Brain microvascular endothelial cell (primary cell): ENCODE data around the gene ACAA2.

ENCODE experiments used
- DNase-seq: peaks from one replicate; pipeline ENCODE4 v3.0.0-alpha.2; 2020
- H3K27ac ChIP-seq: fragments of 250-450 bp; sonication (Bioruptor Pico); 2 replicates; pipeline ENCODE4 v1.5.1; 2020; ENCODE audit warnings: mild to moderate bottlenecking, moderate library complexity
- H3K27me3 ChIP-seq: fragments of 250-450 bp; sonication (Bioruptor Pico); replicated peaks from 2 replicates; pipeline ENCODE4 v1.5.1; 2020; ENCODE audit warnings: mild to moderate bottlenecking
- H3K36me3 ChIP-seq: fragments of 250-450 bp; sonication (Bioruptor Pico); replicated peaks from 2 replicates; pipeline ENCODE4 v1.5.1; 2020; ENCODE audit warnings: mild to moderate bottlenecking
- H3K4me3 ChIP-seq: 2 replicates; pipeline ENCODE4 v1.5.1; 2011; ENCODE audit warnings: low read depth, mild to moderate bottlenecking, control low read depth, low read length, moderate library complexity
- CTCF ChIP-seq: IDR thresholded peaks from 2 replicates; pipeline ENCODE4 v1.5.1; 2011; ENCODE audit warnings: low read depth, mild to moderate bottlenecking, moderate library complexity, low read length, control low read depth, inconsistent platforms; ENCODE audit errors: missing control alignments
- in situ Hi-C: cut with HindIII; loops from 2 replicates; pipeline ENCODE4 v1.10.0; 2017; ENCODE audit warnings: low sequenced_read_pairs, low pct_ligation_motif_present

ACAA2 gene

GRCh38 chr18:49846718-49847470 lies 33.6 kb upstream of the ACAA2 start:
- DNase-seq = no peak

DNA sequence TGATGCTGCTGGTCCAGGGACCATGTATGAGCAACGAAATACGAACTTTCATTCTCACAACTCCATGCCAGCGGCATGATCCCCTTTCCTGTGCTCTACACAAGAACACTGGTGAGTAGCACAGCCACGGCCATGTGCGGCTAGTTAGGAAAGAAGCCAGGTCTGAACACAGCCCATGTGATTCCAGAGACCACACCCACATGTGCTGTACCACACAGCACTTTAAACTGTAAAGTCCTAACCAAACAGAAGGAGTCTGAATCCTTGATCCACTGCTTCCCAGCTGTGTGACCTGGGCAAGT lies 33.0 kb upstream of the ACAA2 start:
- peak; percentile 17 for DNase-seq
- Histone ChIP-seq H3K27me3 (no peaks in the 10 kb centered on the region), H3K27ac (no peak overlapping the region), H3K4me3 (no peak overlapping the region), H3K36me3 (no peaks in the 10 kb centered on the region)
- TF ChIP-seq CTCF = no peak
- in situ Hi-C loops = no loop called here

More at GRCh38 chr18:49846718-49847470, 33.6 kb upstream of the ACAA2 start:
- in situ Hi-C loops = no loop called here
- Histone ChIP-seq H3K36me3 (no peaks in the 10 kb centered on the region), H3K27me3 (no peaks in the 10 kb centered on the region), H3K27ac (no peak overlapping the region), H3K4me3 (no peak overlapping the region)
- TF ChIP-seq CTCF = no peak

GRCh38 chr18:49845629-49846360 lies 32.5 kb upstream of the ACAA2 start:
- in situ Hi-C loops = no loop called here
- no peaks in the 10 kb centered on the region for H3K36me3 ChIP-seq
- no peak overlapping the region for H3K4me3 ChIP-seq
- H3K27ac ChIP-seq = no peak overlapping the region
- no peak for DNase-seq
- H3K27me3 ChIP-seq = no peaks in the 10 kb centered on the region
- no peak for TF ChIP-seq CTCF

- TF ChIP-seq CTCF = no peak
- Histone ChIP-seq H3K27me3 (no peaks in the 10 kb centered on the region), H3K4me3 (no peak overlapping the region), H3K36me3 (no peaks in the 10 kb centered on the region), H3K27ac (no peak overlapping the region)
- no peak for DNase-seq
- in situ Hi-C loops = no loop called here
These were observed 31.6 kb upstream of the ACAA2 start for GRCh38 chr18:49844903-49845302.

DNA sequence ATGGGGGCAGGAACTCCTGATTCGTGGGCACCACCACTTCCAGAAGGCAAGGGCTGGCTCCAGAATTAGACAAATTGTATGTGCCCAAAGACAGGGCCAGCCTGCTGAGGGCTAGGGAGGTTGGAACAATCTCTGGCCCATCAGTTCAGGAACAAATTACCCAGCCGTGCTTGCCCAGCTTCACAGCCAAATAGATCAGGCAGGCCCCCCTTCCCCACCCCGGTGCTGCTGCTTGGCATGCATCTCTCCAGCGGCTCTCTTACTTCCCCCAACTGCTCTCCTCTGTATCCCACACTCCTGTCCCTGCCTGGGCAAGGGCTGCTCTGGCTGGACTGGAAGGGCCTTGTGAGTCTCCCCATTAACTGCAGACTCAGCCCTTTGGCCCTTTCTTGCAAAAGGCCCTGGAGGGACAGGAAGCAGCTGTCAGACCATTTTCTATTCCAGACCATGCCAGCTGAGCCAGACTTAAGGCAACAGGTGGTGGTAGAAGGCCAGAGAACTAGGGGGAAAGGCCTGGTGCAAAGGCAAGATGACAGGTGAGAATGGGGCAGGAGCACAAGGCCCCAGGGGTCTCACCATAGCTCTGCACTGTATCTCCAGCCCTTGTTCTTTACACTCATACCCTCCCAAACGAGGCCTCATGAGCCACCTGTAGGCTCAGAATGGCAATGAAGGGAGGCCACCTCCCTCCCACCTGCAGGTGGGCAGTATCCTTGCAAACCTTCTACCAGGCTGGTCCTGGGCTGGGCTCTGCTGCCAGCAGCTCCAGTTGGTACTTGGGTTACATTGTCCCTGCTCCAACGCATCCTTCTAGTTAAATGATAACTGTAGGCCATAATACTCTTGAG lies 30.7 kb upstream of the ACAA2 start:
- Histone ChIP-seq H3K4me3 (no peak overlapping the region), H3K27me3 (no peaks in the 10 kb centered on the region), H3K27ac (no peak overlapping the region), H3K36me3 (no peaks in the 10 kb centered on the region)
- DNase-seq = no peak
- no peak for TF ChIP-seq CTCF
- in situ Hi-C loops = no loop called here
